ENCODE results near the gene TREML2. TPM values are rescaled to one million over a fixed set of nuclear protein-coding genes. Genes with fewer than 3 reads are reported as not detected.

The TREML2 gene
- total RNA-seq, 1 experiment from 2014 or later: not detected

GRCh38 chr6:41164551-41165120, 36.3 kb downstream of the TREML2 start:
- Histone ChIP-seq H3K27me3 (ENCODE audit: low read length) (no peaks in the 10 kb centered on the region), H3K79me2 (ENCODE audit: low read length) (no peaks in the 10 kb centered on the region), H3K4me3 (ENCODE audit: low read length) (no peak overlapping the region), H3K4me2 (ENCODE audit: low read depth, low read length, poor library complexity, severe bottlenecking) (no peak overlapping the region), H2AFZ (ENCODE audit: low read length) (no peak overlapping the region), H3K27ac (ENCODE audit: low read length) (no peak overlapping the region), H3K9ac (ENCODE audit: low read length) (no peak overlapping the region), H3K4me1 (ENCODE audit: low read length) (no peaks in the 10 kb centered on the region), H4K20me1 (ENCODE audit: insufficient read depth, low read depth, low read length) (no peaks in the 10 kb centered on the region), H3K9me3 (ENCODE audit: low read length) (no peaks in the 10 kb centered on the region), H3K9me2 (replicated peaks; ENCODE audit: insufficient read depth, low read length) (no peaks in the 10 kb centered on the region), H3K36me3 (ENCODE audit: insufficient read depth, low read length) (no peaks in the 10 kb centered on the region)
- no peak for DNase-seq

- Histone ChIP-seq H3K4me1 (ENCODE audit: low read length) (no peaks in the 10 kb centered on the region), H3K4me2 (ENCODE audit: low read depth, low read length, poor library complexity, severe bottlenecking) (no peak overlapping the region), H3K9ac (ENCODE audit: low read length) (no peak overlapping the region), H3K9me3 (ENCODE audit: low read length) (no peaks in the 10 kb centered on the region), H3K4me3 (ENCODE audit: low read length) (no peak overlapping the region), H3K9me2 (replicated peaks; ENCODE audit: insufficient read depth, low read length) (no peaks in the 10 kb centered on the region), H3K79me2 (ENCODE audit: low read length) (no peaks in the 10 kb centered on the region), H3K27ac (ENCODE audit: low read length) (no peak overlapping the region), H2AFZ (ENCODE audit: low read length) (no peak overlapping the region), H3K36me3 (ENCODE audit: insufficient read depth, low read length) (no peaks in the 10 kb centered on the region), H4K20me1 (ENCODE audit: insufficient read depth, low read depth, low read length) (no peaks in the 10 kb centered on the region), H3K27me3 (ENCODE audit: low read length) (no peaks in the 10 kb centered on the region)
- DNase-seq: no peak
Observed at GRCh38 chr6:41163419-41163717, 37.6 kb downstream of the TREML2 start.

GRCh38 chr6:41162687-41163418, 38.1 kb downstream of the TREML2 start, which contains the start of gene TREM2:
Gene TREM2 (minus strand): TSS chr6:41163116. CDS start chr6:41163082, 34 bp downstream.
- Histone ChIP-seq H4K20me1 (ENCODE audit: insufficient read depth, low read depth, low read length) (no peaks in the 10 kb centered on the region), H3K4me3 (ENCODE audit: low read length) (no peak within 1 kb of the TSS), H3K9ac (ENCODE audit: low read length) (no peak within 1 kb of the TSS), H3K4me2 (ENCODE audit: low read depth, low read length, poor library complexity, severe bottlenecking) (no peak within 1 kb of the TSS), H3K79me2 (ENCODE audit: low read length) (no peaks in the 10 kb centered on the region), H3K36me3 (ENCODE audit: insufficient read depth, low read length) (no peaks in the 10 kb centered on the region), H3K27me3 (ENCODE audit: low read length) (no peaks in the 10 kb centered on the region), H3K9me2 (replicated peaks; ENCODE audit: insufficient read depth, low read length) (no peaks in the 10 kb centered on the region), H2AFZ (ENCODE audit: low read length) (no peak within 1 kb of the TSS), H3K4me1 (ENCODE audit: low read length) (no peaks in the 10 kb centered on the region), H3K9me3 (ENCODE audit: low read length) (no peaks in the 10 kb centered on the region), H3K27ac (ENCODE audit: low read length) (no peak within 1 kb of the TSS)
- no peak for DNase-seq

- H2AFZ ChIP-seq (ENCODE audit: low read length): no peak overlapping the region
Observed at GRCh38 chr6:41161851-41162552, 38.9 kb downstream of the TREML2 start.

GRCh38 chr6:41161380-41161779, 39.6 kb downstream of the TREML2 start:
- Histone ChIP-seq H3K27me3 (ENCODE audit: low read length) (no peaks in the 10 kb centered on the region), H2AFZ (ENCODE audit: low read length) (no peak overlapping the region), H3K9ac (ENCODE audit: low read length) (no peak overlapping the region)

More at GRCh38 chr6:41161851-41162552, 38.9 kb downstream of the TREML2 start:
- Histone ChIP-seq H3K79me2 (ENCODE audit: low read length) (no peaks in the 10 kb centered on the region), H3K9me3 (ENCODE audit: low read length) (no peaks in the 10 kb centered on the region), H3K27ac (ENCODE audit: low read length) (no peak overlapping the region), H3K9ac (ENCODE audit: low read length) (no peak overlapping the region), H3K9me2 (replicated peaks; ENCODE audit: insufficient read depth, low read length) (no peaks in the 10 kb centered on the region), H3K4me3 (ENCODE audit: low read length) (no peak overlapping the region), H3K4me2 (ENCODE audit: low read depth, low read length, poor library complexity, severe bottlenecking) (no peak overlapping the region), H4K20me1 (ENCODE audit: insufficient read depth, low read depth, low read length) (no peaks in the 10 kb centered on the region), H3K36me3 (ENCODE audit: insufficient read depth, low read length) (no peaks in the 10 kb centered on the region), H3K27me3 (ENCODE audit: low read length) (no peaks in the 10 kb centered on the region), H3K4me1 (ENCODE audit: low read length) (no peaks in the 10 kb centered on the region)
- no peak for DNase-seq

GRCh38 chr6:41160933-41161332, 40.0 kb downstream of the TREML2 start:
- no peaks in the 10 kb centered on the region for H3K9me3 ChIP-seq (ENCODE audit: low read length)
- DNase-seq: no peak
- no peaks in the 10 kb centered on the region for H3K79me2 ChIP-seq (ENCODE audit: low read length)
- H3K27me3 ChIP-seq (ENCODE audit: low read length): no peaks in the 10 kb centered on the region
- no peaks in the 10 kb centered on the region for H3K9me2 ChIP-seq (replicated peaks; ENCODE audit: insufficient read depth, low read length)
- H2AFZ ChIP-seq (ENCODE audit: low read length): no peak overlapping the region
- H3K4me2 ChIP-seq (ENCODE audit: low read depth, low read length, poor library complexity, severe bottlenecking): no peak overlapping the region
- no peaks in the 10 kb centered on the region for H3K36me3 ChIP-seq (ENCODE audit: insufficient read depth, low read length)
- H3K4me3 ChIP-seq (ENCODE audit: low read length): no peak overlapping the region
- H3K4me1 ChIP-seq (ENCODE audit: low read length): no peaks in the 10 kb centered on the region
- H3K27ac ChIP-seq (ENCODE audit: low read length): no peak overlapping the region
- H4K20me1 ChIP-seq (ENCODE audit: insufficient read depth, low read depth, low read length): no peaks in the 10 kb centered on the region
- no peak overlapping the region for H3K9ac ChIP-seq (ENCODE audit: low read length)

More at GRCh38 chr6:41161380-41161779, 39.6 kb downstream of the TREML2 start:
- H3K27ac ChIP-seq (ENCODE audit: low read length): no peak overlapping the region
- H4K20me1 ChIP-seq (ENCODE audit: insufficient read depth, low read depth, low read length): no peaks in the 10 kb centered on the region
- H3K9me3 ChIP-seq (ENCODE audit: low read length): no peaks in the 10 kb centered on the region
- H3K9me2 ChIP-seq (replicated peaks; ENCODE audit: insufficient read depth, low read length): no peaks in the 10 kb centered on the region
- H3K36me3 ChIP-seq (ENCODE audit: insufficient read depth, low read length): no peaks in the 10 kb centered on the region
- H3K79me2 ChIP-seq (ENCODE audit: low read length): no peaks in the 10 kb centered on the region
- H3K4me2 ChIP-seq (ENCODE audit: low read depth, low read length, poor library complexity, severe bottlenecking): no peak overlapping the region
- H3K4me1 ChIP-seq (ENCODE audit: low read length): no peaks in the 10 kb centered on the region
- H3K4me3 ChIP-seq (ENCODE audit: low read length): no peak overlapping the region
- no peak for DNase-seq

GRCh38 chr6:41159415-41160082, 41.4 kb downstream of the TREML2 start:
- H3K9ac ChIP-seq (ENCODE audit: low read length): no peak overlapping the region
- H3K36me3 ChIP-seq (ENCODE audit: insufficient read depth, low read length): no peaks in the 10 kb centered on the region
- no peaks in the 10 kb centered on the region for H3K9me2 ChIP-seq (replicated peaks; ENCODE audit: insufficient read depth, low read length)
- H4K20me1 ChIP-seq (ENCODE audit: insufficient read depth, low read depth, low read length): no peaks in the 10 kb centered on the region
- no peak overlapping the region for H3K4me3 ChIP-seq (ENCODE audit: low read length)
- H3K27me3 ChIP-seq (ENCODE audit: low read length): no peaks in the 10 kb centered on the region
- no peak overlapping the region for H3K4me2 ChIP-seq (ENCODE audit: low read depth, low read length, poor library complexity, severe bottlenecking)
- H2AFZ ChIP-seq (ENCODE audit: low read length): no peak overlapping the region
- DNase-seq: no peak
- no peak overlapping the region for H3K27ac ChIP-seq (ENCODE audit: low read length)
- H3K79me2 ChIP-seq (ENCODE audit: low read length): no peaks in the 10 kb centered on the region
- no peaks in the 10 kb centered on the region for H3K4me1 ChIP-seq (ENCODE audit: low read length)
- H3K9me3 ChIP-seq (ENCODE audit: low read length): no peaks in the 10 kb centered on the region

GRCh38 chr6:41157323-41157722, 43.6 kb downstream of the TREML2 start:
- no peaks in the 10 kb centered on the region for H3K9me2 ChIP-seq (replicated peaks; ENCODE audit: insufficient read depth, low read length)
- H3K27ac ChIP-seq (ENCODE audit: low read length): no peak overlapping the region
- H3K9ac ChIP-seq (ENCODE audit: low read length): no peak overlapping the region
- no peaks in the 10 kb centered on the region for H3K79me2 ChIP-seq (ENCODE audit: low read length)
- no peaks in the 10 kb centered on the region for H3K9me3 ChIP-seq (ENCODE audit: low read length)
- no peaks in the 10 kb centered on the region for H4K20me1 ChIP-seq (ENCODE audit: insufficient read depth, low read depth, low read length)
- H3K4me2 ChIP-seq (ENCODE audit: low read depth, low read length, poor library complexity, severe bottlenecking): no peak overlapping the region
- H3K27me3 ChIP-seq (ENCODE audit: low read length): no peaks in the 10 kb centered on the region
- no peak for DNase-seq
- H3K4me3 ChIP-seq (ENCODE audit: low read length): no peak overlapping the region
- H3K36me3 ChIP-seq (ENCODE audit: insufficient read depth, low read length): no peaks in the 10 kb centered on the region
- H2AFZ ChIP-seq (ENCODE audit: low read length): no peak overlapping the region
- no peaks in the 10 kb centered on the region for H3K4me1 ChIP-seq (ENCODE audit: low read length)

Measured in Karpas-422 (cell line).